ENCODE measurements around the gene C1RL.

Gene C1RL

GRCh38 chr12:7108796-7109571 lies at the start of gene C1RL:
TSS of gene C1RL (minus strand) at chr12:7109214. CDS start at chr12:7109180, 34 bp downstream.
- DNase-seq (ENCODE audit: low spot score), result peak; percentile 81

GRCh38 chr12:7157391-7157790 lies 48.4 kb upstream of the C1RL start:
- peak; percentile 2 for DNase-seq (ENCODE audit: low spot score)

GRCh38 chr12:7156259-7157197 lies 47.5 kb upstream of the C1RL start:
- peak; percentile 2 for DNase-seq (ENCODE audit: low spot score)

- DNase-seq (ENCODE audit: low spot score), result peak; percentile 3
Measured at GRCh38 chr12:7155471-7156034, 46.5 kb upstream of the C1RL start.

- peak; percentile 2 for DNase-seq (ENCODE audit: low spot score)
Measured at GRCh38 chr12:7154901-7155470, 46.0 kb upstream of the C1RL start.

GRCh38 chr12:7154042-7154441 lies 45.0 kb upstream of the C1RL start:
- no peak for DNase-seq (ENCODE audit: low spot score)

- DNase-seq (ENCODE audit: low spot score), result no peak
Measured at GRCh38 chr12:7152818-7153217, 43.8 kb upstream of the C1RL start.

- no peak for DNase-seq (ENCODE audit: low spot score)
Measured at GRCh38 chr12:7151532-7151931, 42.5 kb upstream of the C1RL start.

GRCh38 chr12:7150841-7151240 lies 41.8 kb upstream of the C1RL start:
- no peak for DNase-seq (ENCODE audit: low spot score)

GRCh38 chr12:7150356-7150755 lies 41.3 kb upstream of the C1RL start:
- DNase-seq (ENCODE audit: low spot score), result no peak

- DNase-seq (ENCODE audit: low spot score), result no peak
Measured at GRCh38 chr12:7146906-7147305, 37.9 kb upstream of the C1RL start.

GRCh38 chr12:7146228-7146627 lies 37.2 kb upstream of the C1RL start:
- no peak for DNase-seq (ENCODE audit: low spot score)

GRCh38 chr12:7145671-7146070 lies 36.7 kb upstream of the C1RL start:
- no peak for DNase-seq (ENCODE audit: low spot score)

GRCh38 chr12:7144414-7145120 lies 35.6 kb upstream of the C1RL start:
- peak; percentile 54 for DNase-seq (ENCODE audit: low spot score)

- no peak for DNase-seq (ENCODE audit: low spot score)
Measured at GRCh38 chr12:7143564-7143963, 34.5 kb upstream of the C1RL start.

GRCh38 chr12:7142809-7143465 lies 33.9 kb upstream of the C1RL start:
- DNase-seq (ENCODE audit: low spot score), result no peak

- peak; percentile 75 for DNase-seq (ENCODE audit: low spot score)
Measured at GRCh38 chr12:7142056-7142644, 33.1 kb upstream of the C1RL start.

- DNase-seq (ENCODE audit: low spot score), result no peak
Measured at GRCh38 chr12:7141351-7142005, 32.5 kb upstream of the C1RL start.

- no peak for DNase-seq (ENCODE audit: low spot score)
Measured at GRCh38 chr12:7139200-7139599, 30.2 kb upstream of the C1RL start.

- no peak for DNase-seq (ENCODE audit: low spot score)
Measured at GRCh38 chr12:7137908-7138307, 28.9 kb upstream of the C1RL start.
